Measurements from ENCODE around the gene NHLH1.

DNA sequence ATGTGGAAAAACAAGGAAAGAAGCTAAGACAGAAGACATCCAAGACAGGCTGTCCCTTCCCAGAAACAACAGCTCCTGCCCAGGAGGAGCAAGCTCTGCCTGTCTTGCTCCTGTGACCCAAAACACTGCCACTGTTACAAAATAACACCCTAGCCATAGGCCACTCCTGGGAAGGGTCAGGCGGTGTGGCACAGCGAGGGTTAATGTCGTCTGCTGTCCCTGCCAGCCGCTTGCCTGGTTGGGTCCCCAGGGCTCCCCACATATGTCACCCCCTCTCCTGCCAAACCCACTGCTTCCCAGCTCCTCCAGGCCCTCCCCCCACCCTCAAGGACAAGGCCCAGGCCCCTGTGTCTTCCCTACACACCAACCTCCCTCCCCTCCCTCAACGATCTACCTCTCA, 3.9 kb upstream of the NHLH1 start:
- no peak for TF ChIP-seq POLR2A (IDR thresholded peaks at IDR 0.05)
- TF ChIP-seq, protein P1, sequence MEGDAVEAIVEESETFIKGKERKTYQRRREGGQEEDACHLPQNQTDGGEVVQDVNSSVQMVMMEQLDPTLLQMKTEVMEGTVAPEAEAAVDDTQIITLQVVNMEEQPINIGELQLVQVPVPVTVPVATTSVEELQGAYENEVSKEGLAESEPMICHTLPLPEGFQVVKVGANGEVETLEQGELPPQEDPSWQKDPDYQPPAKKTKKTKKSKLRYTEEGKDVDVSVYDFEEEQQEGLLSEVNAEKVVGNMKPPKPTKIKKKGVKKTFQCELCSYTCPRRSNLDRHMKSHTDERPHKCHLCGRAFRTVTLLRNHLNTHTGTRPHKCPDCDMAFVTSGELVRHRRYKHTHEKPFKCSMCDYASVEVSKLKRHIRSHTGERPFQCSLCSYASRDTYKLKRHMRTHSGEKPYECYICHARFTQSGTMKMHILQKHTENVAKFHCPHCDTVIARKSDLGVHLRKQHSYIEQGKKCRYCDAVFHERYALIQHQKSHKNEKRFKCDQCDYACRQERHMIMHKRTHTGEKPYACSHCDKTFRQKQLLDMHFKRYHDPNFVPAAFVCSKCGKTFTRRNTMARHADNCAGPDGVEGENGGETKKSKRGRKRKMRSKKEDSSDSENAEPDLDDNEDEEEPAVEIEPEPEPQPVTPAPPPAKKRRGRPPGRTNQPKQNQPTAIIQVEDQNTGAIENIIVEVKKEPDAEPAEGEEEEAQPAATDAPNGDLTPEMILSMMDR (IDR thresholded peaks at IDR 0.05): no peak
